Measurements from ENCODE around the gene TTLL12.

GRCh38 chr22:43203471-43203981 is 16.6 kb upstream of the TTLL12 start:
- no peak for TF ChIP-seq CTCF (IDR thresholded peaks at IDR 0.05)
- TF ChIP-seq POLR2A (IDR thresholded peaks at IDR 0.05), result no peak

Measured in lower leg skin (tissue), 3 donors.